H9 (cell line): ENCODE data around the gene PRR12. TPM values are rescaled to one million over a fixed set of nuclear protein-coding genes. Genes with fewer than 3 reads are reported as not detected.

Source experiments
- DNase-seq: peaks from one replicate; pipeline ENCODE4 v3.0.0-alpha.2; 2017
- H2AFZ ChIP-seq: one replicate; pipeline ENCODE4 v1.6.1; 2013; ENCODE audit warnings: mild to moderate bottlenecking, low read length, control low read depth, moderate library complexity
- H2AK5ac ChIP-seq: 2 replicates; pipeline ENCODE4 v1.6.1; 2013; ENCODE audit warnings: low read length, control low read depth, mixed read lengths; ENCODE audit not compliant: insufficient read length
- H2BK120ac ChIP-seq: one replicate; pipeline ENCODE4 v1.6.1; 2013; ENCODE audit warnings: low read depth, mild to moderate bottlenecking, low read length, control low read depth, inconsistent platforms; ENCODE audit not compliant: poor library complexity, severe bottlenecking
- H2BK12ac ChIP-seq: 2 replicates; pipeline ENCODE4 v1.6.1; 2013; ENCODE audit warnings: low read length, control low read depth, mixed read lengths, low read depth; ENCODE audit not compliant: insufficient read length
- H2BK15ac ChIP-seq: 2 replicates; pipeline ENCODE4 v1.6.1; 2013; ENCODE audit warnings: low read depth, low read length, control low read depth
- H2BK20ac ChIP-seq: one replicate; pipeline ENCODE4 v1.6.1; 2013; ENCODE audit warnings: low read depth, mild to moderate bottlenecking, low read length, control low read depth, inconsistent platforms; ENCODE audit not compliant: poor library complexity, severe bottlenecking
- H2BK5ac ChIP-seq: 2 replicates; pipeline ENCODE4 v1.6.1; 2013; ENCODE audit warnings: low read length, control low read depth, mixed read lengths; ENCODE audit not compliant: insufficient read length
- H3K14ac ChIP-seq: 2 replicates; pipeline ENCODE4 v1.6.1; 2013; ENCODE audit warnings: low read length, control low read depth; ENCODE audit not compliant: insufficient read depth
- H3K18ac ChIP-seq: 2 replicates; pipeline ENCODE4 v1.6.1; 2013; ENCODE audit warnings: low read depth, mild to moderate bottlenecking, mixed read lengths, low read length, control low read depth; ENCODE audit not compliant: insufficient read length
- H3K23ac ChIP-seq: 2 replicates; pipeline ENCODE4 v1.6.1; 2013; ENCODE audit warnings: low read length, control low read depth, mixed read lengths, low read depth; ENCODE audit not compliant: insufficient read length
- H3K23me2 ChIP-seq: 2 replicates; pipeline ENCODE4 v1.6.1; 2013; ENCODE audit warnings: low read depth, mild to moderate bottlenecking, mixed read lengths, low read length, control low read depth; ENCODE audit not compliant: insufficient read length, poor library complexity, severe bottlenecking
- H3K27ac ChIP-seq: 2 replicates; pipeline ENCODE4 v1.5.1; 2013; ENCODE audit warnings: low read length, control low read depth, mixed read lengths, low read depth; ENCODE audit not compliant: insufficient read length
- H3K27me3 ChIP-seq: 2 replicates; pipeline ENCODE4 v1.6.1; 2013; ENCODE audit warnings: low read length, control low read depth, inconsistent platforms; ENCODE audit not compliant: insufficient read depth
- H3K4ac ChIP-seq: 2 replicates; pipeline ENCODE4 v1.6.1; 2013; ENCODE audit warnings: low read depth, mild to moderate bottlenecking, control low read depth, inconsistent platforms, low read length, moderate library complexity
- H3K4me1 ChIP-seq: 2 replicates; pipeline ENCODE4 v1.6.1; 2013; ENCODE audit warnings: low read length, control low read depth, inconsistent platforms; ENCODE audit not compliant: insufficient read depth
- H3K4me2 ChIP-seq: 2 replicates; pipeline ENCODE4 v1.6.1; 2013; ENCODE audit warnings: low read length, control low read depth, mixed read lengths; ENCODE audit not compliant: insufficient read length, insufficient read depth
- H3K56ac ChIP-seq: 2 replicates; pipeline ENCODE4 v1.6.1; 2013; ENCODE audit warnings: low read depth, mild to moderate bottlenecking, mixed read lengths, low read length, control low read depth; ENCODE audit not compliant: insufficient read length
- H3K79me1 ChIP-seq: 2 replicates; pipeline ENCODE4 v1.6.1; 2013; ENCODE audit warnings: low read depth, mild to moderate bottlenecking, moderate library complexity, low read length, control low read depth, inconsistent platforms; ENCODE audit not compliant: insufficient read depth, poor library complexity, severe bottlenecking
- H3K79me2 ChIP-seq: 2 replicates; pipeline ENCODE4 v1.6.1; 2013; ENCODE audit warnings: low read length, control low read depth, inconsistent platforms; ENCODE audit not compliant: insufficient read depth
- H3K9ac ChIP-seq: 2 replicates; pipeline ENCODE4 v1.6.1; 2013; ENCODE audit warnings: low read length, control low read depth, mixed read lengths; ENCODE audit not compliant: insufficient read length; ENCODE audit errors: extremely low read depth
- H3K9me3 ChIP-seq: one replicate; pipeline ENCODE4 v1.6.1; 2013; ENCODE audit warnings: low read depth, low read length, inconsistent platforms; ENCODE audit not compliant: control insufficient read depth
- H3T11ph ChIP-seq: one replicate; pipeline ENCODE4 v1.6.1; 2013; ENCODE audit warnings: mild to moderate bottlenecking, low read length, control low read depth, inconsistent platforms
- H4K20me1 ChIP-seq: one replicate; pipeline ENCODE4 v1.6.1; 2013; ENCODE audit not compliant: control insufficient read depth, insufficient read length, insufficient read depth
- H4K5ac ChIP-seq: 2 replicates; pipeline ENCODE4 v1.6.1; 2013; ENCODE audit warnings: low read depth, mild to moderate bottlenecking, mixed read lengths, low read length, control low read depth; ENCODE audit not compliant: insufficient read length
- H4K8ac ChIP-seq: replicated peaks from 2 replicates; pipeline ENCODE4 v1.6.1; 2013; ENCODE audit warnings: low read length, control low read depth, mixed read lengths, low read depth; ENCODE audit not compliant: insufficient read length
- H4K91ac ChIP-seq: 2 replicates; pipeline ENCODE4 v1.6.1; 2013; ENCODE audit warnings: low read depth, mild to moderate bottlenecking, moderate library complexity, mixed read lengths, low read length, control low read depth; ENCODE audit not compliant: insufficient read length
- H3K27ac Mint-ChIP-seq, 3 experiments: 2 replicates in 2 of 3; 3 replicates in 1 of 3; pipeline ENCODE4 v1.8.0; 2020 to 2021; ENCODE audit warnings: mixed read lengths in 3 of 3, mild to moderate bottlenecking in 1 of 3, moderate library complexity in 1 of 3
- H3K27me3 Mint-ChIP-seq: 2 replicates; pipeline ENCODE4 v1.8.0; 2021; ENCODE audit warnings: low read depth, mild to moderate bottlenecking, moderate library complexity, mixed read lengths
- H3K36me3 Mint-ChIP-seq, 3 experiments: 2 replicates in 2 of 3; 3 replicates in 1 of 3; pipeline ENCODE4 v1.8.0; 2020 to 2021; ENCODE audit warnings: low read depth in 3 of 3, mixed read lengths in 3 of 3; ENCODE audit not compliant: insufficient read depth in 1 of 3
- H3K4me1 Mint-ChIP-seq, 2 experiments: 2 replicates each; pipeline ENCODE4 v1.8.0; 2020; ENCODE audit warnings: mixed read lengths in 2 of 2
- H3K4me3 Mint-ChIP-seq, 2 experiments: 2 replicates in 1 of 2; 3 replicates in 1 of 2; pipeline ENCODE4 v1.8.0; 2020 to 2021; ENCODE audit warnings: mild to moderate bottlenecking in 2 of 2, mixed read lengths in 2 of 2, moderate library complexity in 1 of 2
- H3K9me3 Mint-ChIP-seq, 2 experiments: 2 replicates in 1 of 2; 3 replicates in 1 of 2; pipeline ENCODE4 v1.8.0; 2020; ENCODE audit warnings: mild to moderate bottlenecking in 2 of 2, mixed read lengths in 2 of 2, moderate library complexity in 1 of 2
- WGBS: extraction: QIAGEN DNeasy Blood & Tissue Kit; methylation state at CpG from one replicate; pipeline ENCODE4 v1.1.7; 2013; ENCODE audit warnings: missing lambda C conversion rate, low lambda C conversion rate, mixed read lengths; ENCODE audit not compliant: insufficient read length; ENCODE audit errors: extremely low coverage; 5-methylcytosine and 5-hydroxymethylcytosine counted together
- total RNA-seq: library from RNA; stranded (reverse); gene quantifications from 2 replicates; pipeline ENCODE4 v1.2.1, GENCODE V29; 2021
- TF ChIP-seq, protein P1 (sequence below): fragments of 200-600 bp; sonication (generic); conservative IDR thresholded peaks from 3 replicates; pipeline ENCODE4 v1.8.0; 2021; ENCODE audit warnings: antibody characterized with exemption, mild to moderate bottlenecking

PRR12 gene
- total RNA-seq, 1 experiment from 2014 or later: 65.9 TPM

DNA sequence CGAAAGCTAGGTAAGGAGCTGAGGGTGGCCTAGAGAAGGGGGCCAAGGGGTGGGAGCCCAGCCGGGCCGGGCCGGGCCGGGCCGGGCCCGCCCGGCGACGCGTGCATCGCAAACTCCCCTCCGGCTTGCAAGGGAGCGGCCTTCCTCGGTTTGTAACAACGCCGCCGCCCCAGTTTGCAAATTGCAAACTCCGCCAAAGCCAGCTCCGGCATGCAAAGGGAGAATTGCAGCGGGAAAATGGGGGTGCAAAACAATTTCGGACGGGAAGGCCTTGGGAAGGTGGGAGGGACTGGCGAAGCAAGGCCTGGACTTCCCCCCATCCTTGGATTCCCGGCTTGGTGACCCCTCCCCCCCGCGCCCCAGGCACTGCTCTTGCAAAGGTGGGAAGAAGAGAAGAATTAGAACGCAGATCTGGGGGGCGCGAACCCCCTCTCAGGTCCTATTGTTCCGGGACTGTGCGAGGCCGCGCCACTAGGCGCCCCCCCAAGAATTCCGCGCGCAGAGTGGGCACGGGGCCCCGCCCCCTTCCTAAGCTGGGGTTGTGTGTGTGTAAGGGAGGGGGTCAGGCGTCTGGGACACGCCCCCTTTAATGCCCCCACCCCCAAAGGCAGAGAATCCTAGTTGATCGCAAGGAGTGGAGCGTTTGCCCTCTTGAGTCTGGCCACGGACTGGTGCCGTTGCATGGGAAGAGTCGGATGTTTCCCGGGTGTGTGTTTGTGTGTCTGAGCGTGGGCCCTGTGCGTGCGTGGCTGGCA, 926 bp downstream of the PRR12 start:
- no CpG with 5 or more reads among the region's 51 CpGs for WGBS
- H2BK12ac ChIP-seq: no peak overlapping the region
- peak overlapping the region; percentile 78; the same call in 1 of the 2 replicates for H3K14ac ChIP-seq
- no peak overlapping the region for H2BK20ac ChIP-seq
- H3K18ac ChIP-seq: peak overlapping the region; percentile 50
- H3K9me3 ChIP-seq: no peaks in the 10 kb centered on the region
- H4K91ac ChIP-seq: no peak overlapping the region
- H2AK5ac ChIP-seq: no peak overlapping the region
- peak overlapping the region; percentile 82 for H3K9ac ChIP-seq
- no peak overlapping the region for H2BK15ac ChIP-seq
- H4K20me1 ChIP-seq: no peaks in the 10 kb centered on the region
- Mint-ChIP-seq H3K9me3 (no peaks in the 10 kb centered on the region; a peak in 2 of 5 replicates), H3K4me3 (peak overlapping the region; percentile 79 to 94), H3K4me1 (peaks cover 10 to 25% of the 10 kb centered on the region in 2 experiments), H3K27ac (peak overlapping the region; percentile 95 to 98 (median 96)), H3K27me3 (no peaks in the 10 kb centered on the region), H3K36me3 (peaks cover 13 to 21% (median 14%) of the 10 kb centered on the region in 3 experiments; a peak in 6 of 7 replicates)
- no peak overlapping the region for H2AFZ ChIP-seq
- TF ChIP-seq, protein P1, sequence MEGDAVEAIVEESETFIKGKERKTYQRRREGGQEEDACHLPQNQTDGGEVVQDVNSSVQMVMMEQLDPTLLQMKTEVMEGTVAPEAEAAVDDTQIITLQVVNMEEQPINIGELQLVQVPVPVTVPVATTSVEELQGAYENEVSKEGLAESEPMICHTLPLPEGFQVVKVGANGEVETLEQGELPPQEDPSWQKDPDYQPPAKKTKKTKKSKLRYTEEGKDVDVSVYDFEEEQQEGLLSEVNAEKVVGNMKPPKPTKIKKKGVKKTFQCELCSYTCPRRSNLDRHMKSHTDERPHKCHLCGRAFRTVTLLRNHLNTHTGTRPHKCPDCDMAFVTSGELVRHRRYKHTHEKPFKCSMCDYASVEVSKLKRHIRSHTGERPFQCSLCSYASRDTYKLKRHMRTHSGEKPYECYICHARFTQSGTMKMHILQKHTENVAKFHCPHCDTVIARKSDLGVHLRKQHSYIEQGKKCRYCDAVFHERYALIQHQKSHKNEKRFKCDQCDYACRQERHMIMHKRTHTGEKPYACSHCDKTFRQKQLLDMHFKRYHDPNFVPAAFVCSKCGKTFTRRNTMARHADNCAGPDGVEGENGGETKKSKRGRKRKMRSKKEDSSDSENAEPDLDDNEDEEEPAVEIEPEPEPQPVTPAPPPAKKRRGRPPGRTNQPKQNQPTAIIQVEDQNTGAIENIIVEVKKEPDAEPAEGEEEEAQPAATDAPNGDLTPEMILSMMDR: no peak
- DNase-seq: peak; percentile 78
- H4K8ac ChIP-seq: no peak overlapping the region
- no peak overlapping the region for H3K56ac ChIP-seq
- H3K27ac ChIP-seq: no peak overlapping the region
- no peak overlapping the region for H2BK5ac ChIP-seq
- H2BK120ac ChIP-seq: no peak overlapping the region
- H3K4me2 ChIP-seq: peak overlapping the region; percentile 74
- no peaks in the 10 kb centered on the region for H3K27me3 ChIP-seq
- no peaks in the 10 kb centered on the region; the same call in 1 of the 2 replicates for H3K4me1 ChIP-seq
- H3K23me2 ChIP-seq: peaks cover 14% of the 10 kb centered on the region
- no peak overlapping the region for H4K5ac ChIP-seq
- H3K79me2 ChIP-seq: peaks cover 5% of the 10 kb centered on the region; the same call in 1 of the 2 replicates
- H3K79me1 ChIP-seq: peaks cover 11% of the 10 kb centered on the region
- no peak overlapping the region for H3T11ph ChIP-seq
- H3K23ac ChIP-seq: no peak overlapping the region
- no peak overlapping the region for H3K4ac ChIP-seq
